Ovary (tissue), 9 donors: ENCODE measurements around the gene NSMF. TPM values are rescaled to one million over a fixed set of nuclear protein-coding genes. Genes with fewer than 3 reads are reported as not detected.

ENCODE experiments used
- DNase-seq, 5 donors: peaks; one replicate each; pipeline ENCODE4 v3.0.0-alpha.2; 2019 to 2020
- H3K27ac ChIP-seq, 2 donors: fragments of 200-600 bp; one replicate each; pipeline versions ENCODE4 v1.5.1 to v1.8.0; 2019 to 2022
- H3K27me3 ChIP-seq: fragments of 200-600 bp; one replicate; pipeline ENCODE4 v1.8.0; 2022
- H3K36me3 ChIP-seq: fragments of 200-600 bp; sonication (generic); one replicate; pipeline ENCODE4 v1.5.1; 2019
- H3K4me1 ChIP-seq: one replicate; pipeline ENCODE4 v1.8.1; 2013; ENCODE audit warnings: mild to moderate bottlenecking, moderate library complexity; ENCODE audit not compliant: insufficient read depth
- H3K4me3 ChIP-seq: fragments of 200-600 bp; sonication (generic); one replicate; pipeline ENCODE4 v1.5.1; 2017
- H3K9me3 ChIP-seq, 2 donors: fragments of 200-600 bp in 1 of 2; sonication (generic) in 1 of 2; one replicate each; pipeline versions ENCODE4 v1.5.1 to v1.8.1; 2013 to 2019; ENCODE audit warnings: mild to moderate bottlenecking in 1 of 2, moderate library complexity in 1 of 2
- CTCF ChIP-seq, 3 donors: fragments of 450-650 bp in 2 of 3; fragments of 200-600 bp in 1 of 3; IDR thresholded peaks; one replicate each; pipeline versions ENCODE4 v1.5.1 to v1.8.0; 2016 to 2022; ENCODE audit warnings: antibody characterized with exemption in 3 of 3, mild to moderate bottlenecking in 1 of 3
- EP300 ChIP-seq: sonication (generic); formaldehyde crosslinking; IDR thresholded peaks from one replicate; pipeline ENCODE4 v1.6.1; 2017; ENCODE audit warnings: antibody characterized with exemption
- POLR2A ChIP-seq: fragments of 450-650 bp; IDR thresholded peaks from one replicate; pipeline ENCODE4 v1.6.1; 2017; ENCODE audit warnings: antibody characterized with exemption, mild to moderate bottlenecking, moderate library complexity
- WGBS, 3 donors: extraction: QIAGEN DNeasy Blood & Tissue Kit in 1 of 3; methylation state at CpG; one replicate each; pipeline versions ENCODE4 v1.1.5 to v1.1.7; 2013 to 2017; 5-methylcytosine and 5-hydroxymethylcytosine counted together
- intact Hi-C, 4 donors: fragments of 100-400 bp; cut with DNase I; formaldehyde crosslinking; loops; one replicate each; pipeline versions ENCODE4 v1.11.0 to v1.15.1; 2022 to 2023
- polyA plus RNA-seq, 2 donors: library from polyadenylated mRNA; stranded (reverse); fragments of 200-250 nt in 1 of 2; fragments of 350-450 nt in 1 of 2; fragmentation: Illumina TruSeq in 1 of 2; extraction: RNeasy Lipid Tissue Mini Kit (QIAGEN cat#74804) in 1 of 2; gene quantifications; one replicate each; pipeline ENCODE4 v1.2.3, GENCODE V29; 2013 to 2014
- total RNA-seq, 7 donors: library from RNA; depleted of rRNA in 2 of 7; stranded (reverse); fragments of >200 nt in 2 of 7; fragmentation: NEBNext Ultra II Directional in 3 of 7; extraction: Animal tissue kit (Norgen Biotek cat#: 25700) in 3 of 7; gene quantifications; one replicate each; pipeline versions ENCODE4 v1.1.0 to v1.2.4, GENCODE V29; 2016 to 2023
- donor health status: DM: no; HTN: no; CAD: no; lungs with moderate emphysema.
- donor health status: DM: no; HTN: no; CAD: no.
- donor health status: Bipolar disorder and iron deficiency.
- donor health status: DM: yes; HTN: yes; CAD: no.
- donor health status: DM: no; HTN: no; CAD: no.
- donor health status: DM: yes; HTN: yes; CAD: no.

The NSMF gene
- total and polyA plus RNA-seq, 9 donors: 22.9 to 50.3 (median 29.5) TPM

- no peak overlapping the region for H3K4me3 ChIP-seq
- no peaks in the 10 kb centered on the region for H3K9me3 ChIP-seq
- H3K27me3 ChIP-seq: no peaks in the 10 kb centered on the region
- no peak for TF ChIP-seq CTCF (IDR thresholded peaks at IDR 0.05)
- no peak for TF ChIP-seq POLR2A
- no peak for TF ChIP-seq EP300
- H3K27ac ChIP-seq: no peak overlapping the region
- intact Hi-C loops: no loop called here
- no peaks in the 10 kb centered on the region for H3K36me3 ChIP-seq
- DNase-seq: peak in 1 of 5 donors; percentile 28
- H3K4me1 ChIP-seq: peaks cover 2% of the 10 kb centered on the region
- 91 to 94% (median 93%) methylated on average over 26 of the region's 26 CpGs for WGBS, 3 donors
These were observed 26.4 kb upstream of the NSMF start for GRCh38 chr9:137485343-137486140.

- peak in 2 of 5 donors; percentile 7 to 28 for DNase-seq
- 92 to 95% (median 95%) methylated on average over 23 to 27 of the region's 27 CpGs for WGBS, 3 donors
- intact Hi-C loops: no loop called here
- Histone ChIP-seq H3K36me3 (no peaks in the 10 kb centered on the region), H3K9me3 (no peaks in the 10 kb centered on the region), H3K4me1 (peaks cover 2% of the 10 kb centered on the region), H3K4me3 (no peak overlapping the region), H3K27me3 (no peaks in the 10 kb centered on the region), H3K27ac (no peak overlapping the region)
- TF ChIP-seq CTCF (IDR thresholded peaks at IDR 0.05) (no peak), POLR2A (no peak), EP300 (no peak)
These were observed 25.6 kb upstream of the NSMF start for GRCh38 chr9:137484551-137485315.

GRCh38 chr9:137482094-137482781, 23.1 kb upstream of the NSMF start:
- Histone ChIP-seq H3K4me3 (no peak overlapping the region), H3K36me3 (no peaks in the 10 kb centered on the region), H3K4me1 (peaks cover 4% of the 10 kb centered on the region), H3K27ac (peak overlapping the region in 1 of 2 donors; percentile 30), H3K27me3 (no peaks in the 10 kb centered on the region), H3K9me3 (no peaks in the 10 kb centered on the region)
- intact Hi-C loops: no loop called here
- no peak for TF ChIP-seq EP300
- TF ChIP-seq POLR2A: no peak
- no peak for TF ChIP-seq CTCF (IDR thresholded peaks at IDR 0.05)
- peak; percentile 64 to 75 (median 67) for DNase-seq
- WGBS, 3 donors: 56 to 64% (median 58%) methylated on average over 26 of the region's 26 CpGs
